Measurements from ENCODE around the gene DDX6.

DDX6 gene

GRCh38 chr11:118703563-118704106 is 87.3 kb downstream of the DDX6 start:
- no peak for DNase-seq (ENCODE audit: low read depth in 3 of 3)

- no peak for DNase-seq (ENCODE audit: low read depth in 3 of 3)
Observed at GRCh38 chr11:118699506-118700220, 91.3 kb downstream of the DDX6 start.

Measured in stimulated activated CD4-positive, alpha-beta T cell treated with anti-CD3 and anti-CD28 coated beads, TNF-alpha, amount 100 ng/mL, for 24 hours (primary cell).